Measurements from ENCODE around the gene DOCK1. TPM values are rescaled to one million over a fixed set of nuclear protein-coding genes. Genes with fewer than 3 reads are reported as not detected.

The DOCK1 gene
- total RNA-seq, 2 experiments from 2014 or later, result not detected

DNA sequence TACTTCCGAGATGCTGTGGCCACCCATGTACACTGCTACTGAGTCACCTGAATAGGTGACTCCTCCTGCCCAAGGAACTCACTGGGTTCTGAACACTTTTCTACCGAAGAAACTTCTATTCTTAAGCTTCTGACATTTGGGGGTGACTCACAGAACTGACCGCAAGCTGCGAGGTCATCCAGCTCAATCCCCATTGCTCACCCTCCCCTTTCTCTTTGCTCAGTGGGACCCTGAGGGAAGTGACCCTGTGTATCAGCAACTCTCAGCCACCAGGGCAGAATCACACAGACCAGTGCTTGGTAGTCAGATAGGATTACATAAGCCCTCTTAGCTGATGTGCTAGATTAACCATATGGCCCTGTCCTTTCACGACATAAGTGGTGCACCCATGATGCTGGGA, 244.9 kb downstream of the DOCK1 start:
- H3K4me3 Mint-ChIP-seq, result no peak overlapping the region
- H3K9me3 ChIP-seq (ENCODE audit: control insufficient read depth in 1 of 2, insufficient read depth in 1 of 2, low read length in 2 of 2), result peaks cover 0 to 5% of the 10 kb centered on the region in 2 experiments
- H3K4me3 ChIP-seq (ENCODE audit: low read length), result no peak overlapping the region
- H3K27me3 ChIP-seq (ENCODE audit: control insufficient read depth in 1 of 2, insufficient read depth in 2 of 2, low read length in 2 of 2), result no peaks in the 10 kb centered on the region
- no peak overlapping the region for H3K27ac Mint-ChIP-seq
- H3K9me3 Mint-ChIP-seq, result no peaks in the 10 kb centered on the region
- no peaks in the 10 kb centered on the region for H3K27me3 Mint-ChIP-seq
- no peak for DNase-seq
- no peaks in the 10 kb centered on the region for H3K36me3 Mint-ChIP-seq (ENCODE audit: low read depth)
- no peaks in the 10 kb centered on the region for H3K4me1 ChIP-seq (ENCODE audit: insufficient read depth, low read length)
- TF ChIP-seq CTCF (IDR thresholded peaks at IDR 0.05), result no peak
- CTCF ChIA-PET, result no interaction called here
- POLR2A ChIA-PET, result no interaction called here
- no peaks in the 10 kb centered on the region for H3K4me1 Mint-ChIP-seq (ENCODE audit: low read depth)
- H3K27ac ChIP-seq (ENCODE audit: low read depth in 1 of 2, low read length in 2 of 2), result no peak overlapping the region
- H3K36me3 ChIP-seq (ENCODE audit: insufficient read depth, low read length), result no peaks in the 10 kb centered on the region
- no peak for ATAC-seq (ENCODE audit: poor library complexity)
- intact Hi-C loops (cut with DNase I, micrococcal nuclease), result no loop called here

DNA sequence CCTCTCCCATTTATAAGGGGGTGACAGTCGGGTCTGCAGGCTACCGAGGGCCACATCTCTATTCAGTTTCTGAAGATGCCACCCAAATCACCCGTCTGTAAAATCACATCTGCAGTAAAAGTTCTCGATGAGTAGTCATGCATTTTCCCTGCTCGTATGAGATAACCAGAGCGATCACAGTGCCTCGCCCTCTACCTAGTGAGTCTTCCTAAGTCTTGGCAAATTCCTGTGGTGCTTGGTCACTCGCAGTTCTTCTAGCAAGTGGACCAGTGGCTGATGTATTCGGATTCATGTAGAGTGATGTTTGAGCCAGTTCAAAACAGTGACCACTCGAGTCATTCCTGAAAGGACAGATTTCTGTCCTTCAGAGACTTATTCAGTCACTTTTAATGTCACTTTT, 246.3 kb downstream of the DOCK1 start:
- intact Hi-C loops (cut with DNase I, micrococcal nuclease), result no loop called here
- TF ChIP-seq CTCF (IDR thresholded peaks at IDR 0.05), result no peak
- Histone ChIP-seq H3K4me1 (ENCODE audit: insufficient read depth, low read length) (no peaks in the 10 kb centered on the region), H3K27ac (ENCODE audit: low read depth in 1 of 2, low read length in 2 of 2) (no peak overlapping the region), H3K36me3 (ENCODE audit: insufficient read depth, low read length) (no peaks in the 10 kb centered on the region), H3K9me3 (ENCODE audit: control insufficient read depth in 1 of 2, insufficient read depth in 1 of 2, low read length in 2 of 2) (peaks cover 0 to 5% of the 10 kb centered on the region in 2 experiments), H3K4me3 (ENCODE audit: low read length) (no peak overlapping the region), H3K27me3 (ENCODE audit: control insufficient read depth in 1 of 2, insufficient read depth in 2 of 2, low read length in 2 of 2) (no peaks in the 10 kb centered on the region)
- Mint-ChIP-seq H3K36me3 (ENCODE audit: low read depth) (no peaks in the 10 kb centered on the region), H3K4me3 (no peak overlapping the region), H3K27ac (no peak overlapping the region), H3K9me3 (no peaks in the 10 kb centered on the region), H3K27me3 (no peaks in the 10 kb centered on the region), H3K4me1 (ENCODE audit: low read depth) (no peaks in the 10 kb centered on the region)
- ChIA-PET CTCF (no interaction called here), POLR2A (no interaction called here)
- no peak for DNase-seq
- no peak for ATAC-seq (ENCODE audit: poor library complexity)

DNA sequence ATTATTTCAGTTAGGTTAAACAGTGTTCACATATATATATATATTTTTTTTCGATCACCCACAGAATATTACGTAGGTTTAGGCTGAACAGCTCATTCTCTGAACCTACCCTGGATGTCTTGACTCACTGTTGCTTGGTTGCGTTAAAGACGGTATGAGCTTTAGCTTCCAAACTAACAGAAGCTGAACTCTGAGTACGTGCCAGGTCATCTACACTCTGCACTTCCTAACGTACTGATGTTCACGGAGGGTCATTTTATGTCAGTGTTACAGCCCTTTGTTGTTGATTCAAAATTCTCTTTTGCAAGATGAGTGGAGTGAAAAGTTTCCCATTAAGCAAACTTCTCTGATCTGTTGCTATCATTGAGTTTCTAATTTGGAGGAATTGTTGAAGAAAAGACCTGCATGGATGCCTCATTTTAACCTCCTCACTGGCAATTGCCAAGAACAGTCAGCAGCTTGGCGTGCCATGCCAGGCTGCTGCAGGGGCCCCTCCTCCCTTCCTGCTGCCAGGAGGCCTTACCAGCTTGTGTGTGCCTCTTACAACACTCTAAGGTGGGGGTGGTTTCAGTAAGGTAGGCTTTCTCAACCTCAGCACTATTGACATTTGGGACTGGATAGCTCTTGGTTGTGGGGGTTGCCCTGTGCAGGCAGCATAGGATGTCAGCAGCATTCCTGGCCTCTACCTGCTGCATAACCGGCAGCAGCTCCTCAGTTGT, 246.9 kb downstream of the DOCK1 start:
- no peak for TF ChIP-seq CTCF (IDR thresholded peaks at IDR 0.05)
- H3K4me1 Mint-ChIP-seq (ENCODE audit: low read depth), result no peaks in the 10 kb centered on the region
- no peak overlapping the region for H3K27ac ChIP-seq (ENCODE audit: low read depth in 1 of 2, low read length in 2 of 2)
- no peaks in the 10 kb centered on the region for H3K27me3 Mint-ChIP-seq
- intact Hi-C loops (cut with DNase I, micrococcal nuclease), result no loop called here
- H3K4me3 ChIP-seq (ENCODE audit: low read length), result no peak overlapping the region
- H3K27ac Mint-ChIP-seq, result no peak overlapping the region
- no peaks in the 10 kb centered on the region for H3K36me3 Mint-ChIP-seq (ENCODE audit: low read depth)
- H3K4me3 Mint-ChIP-seq, result no peak overlapping the region
- no peaks in the 10 kb centered on the region for H3K9me3 Mint-ChIP-seq
- ChIA-PET CTCF (no interaction called here), POLR2A (no interaction called here)
- H3K27me3 ChIP-seq (ENCODE audit: control insufficient read depth in 1 of 2, insufficient read depth in 2 of 2, low read length in 2 of 2), result no peaks in the 10 kb centered on the region
- H3K36me3 ChIP-seq (ENCODE audit: insufficient read depth, low read length), result no peaks in the 10 kb centered on the region
- no peaks in the 10 kb centered on the region for H3K4me1 ChIP-seq (ENCODE audit: insufficient read depth, low read length)
- DNase-seq, result no peak
- ATAC-seq (ENCODE audit: poor library complexity), result no peak
- H3K9me3 ChIP-seq (ENCODE audit: control insufficient read depth in 1 of 2, insufficient read depth in 1 of 2, low read length in 2 of 2), result peaks cover 0 to 5% of the 10 kb centered on the region in 2 experiments
